Measurements from ENCODE around the gene PLG.
"Not testable (repeated sequence)": the region's sequence is repeated elsewhere in the genome, so short reads cannot be mapped to it uniquely, and the experiment has no call there.

The PLG gene

GRCh38 chr6:160701918-160702680 is at the start of gene PLG:
TSS of gene PLG (plus strand) at chr6:160702244. CDS start at chr6:160702305, 61 bp downstream.
- not testable (repeated sequence) for DNase-seq (ENCODE audit: low spot score)

DNA sequence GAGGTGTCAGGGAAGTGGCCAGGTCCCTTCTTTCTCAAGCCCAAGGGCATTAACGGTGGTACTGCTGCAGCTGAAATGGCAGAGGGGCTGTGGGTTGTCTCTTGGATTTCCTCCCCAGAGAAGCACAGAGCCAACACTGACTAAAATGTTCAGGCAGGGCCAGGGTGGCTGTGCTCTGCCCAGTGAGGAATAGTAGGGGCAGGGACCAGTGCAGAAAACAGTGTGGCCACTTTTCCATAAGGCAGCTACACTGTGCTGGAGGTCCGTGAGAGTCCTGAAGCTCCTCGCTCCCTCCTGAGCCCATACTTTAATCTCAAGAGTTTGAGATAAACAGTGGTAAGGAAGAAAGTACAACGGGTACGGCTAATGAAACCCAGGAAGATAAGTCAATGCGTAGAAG is 42.5 kb upstream of the PLG start:
- no peak for DNase-seq (ENCODE audit: low spot score)

DNA sequence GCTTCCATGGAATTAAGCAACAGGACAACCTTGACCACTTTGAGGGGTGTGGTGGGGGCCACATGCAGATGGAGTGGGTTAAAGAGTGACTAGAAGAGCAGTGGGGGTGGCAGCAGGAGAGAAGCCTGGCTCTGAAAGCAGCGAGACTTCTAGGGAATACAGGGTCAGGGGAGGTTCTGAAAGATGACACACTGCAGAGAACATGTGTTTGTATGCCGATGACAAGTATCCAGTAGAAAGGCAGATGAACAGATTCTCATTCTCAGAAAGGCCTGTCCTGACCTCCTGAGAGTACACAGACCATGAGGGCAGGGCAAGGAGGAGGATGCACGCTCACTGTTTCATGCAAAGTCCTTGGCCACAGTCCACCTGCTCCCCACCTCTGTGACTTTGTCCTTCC is 40.8 kb upstream of the PLG start:
- no peak for DNase-seq (ENCODE audit: low spot score)

DNA sequence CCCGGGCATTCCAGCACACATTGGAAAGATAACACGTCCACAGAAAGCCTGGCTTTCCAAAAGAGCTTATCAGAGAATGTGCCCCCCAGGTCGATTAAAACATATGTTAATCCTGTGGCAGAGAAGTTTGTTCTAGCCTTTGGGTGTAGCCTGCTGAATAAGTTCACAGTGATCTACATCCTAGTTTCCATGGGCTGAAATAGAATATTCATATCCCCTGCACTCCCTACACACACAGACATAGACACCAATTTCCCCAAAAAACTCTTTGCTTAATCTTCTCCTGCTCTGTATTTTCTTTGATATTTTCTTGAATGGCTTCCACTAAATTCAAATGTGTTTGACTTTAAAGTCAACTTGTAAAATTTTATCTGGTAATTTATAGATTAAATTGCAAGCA is 39.6 kb upstream of the PLG start:
- DNase-seq (ENCODE audit: low spot score): no peak

DNA sequence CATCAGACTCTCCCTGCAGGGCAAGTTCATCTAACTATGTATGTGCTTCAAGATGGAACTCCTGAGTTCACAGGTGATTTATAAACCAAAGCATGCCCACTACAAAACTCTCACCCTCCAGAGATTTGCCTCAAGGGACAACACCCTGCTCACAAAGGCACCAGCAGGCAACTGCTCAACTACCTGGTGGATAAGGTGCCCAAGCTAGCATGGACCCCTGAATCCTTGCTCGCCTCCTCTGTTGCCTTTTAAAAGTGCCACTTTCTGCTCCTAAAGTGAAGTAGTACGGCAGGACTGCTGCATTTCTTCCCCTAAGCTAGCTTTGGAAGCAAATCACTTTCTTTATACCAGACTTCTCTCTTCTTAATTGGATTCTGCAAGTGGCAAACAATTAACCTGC is 39.2 kb upstream of the PLG start:
- DNase-seq (ENCODE audit: low spot score): no peak

GRCh38 chr6:160664198-160664597 is 37.8 kb upstream of the PLG start, which contains the start of gene LPA:
TSS of gene LPA (minus strand) at chr6:160664275. CDS start at chr6:160664214, 61 bp downstream.
- not testable (repeated sequence) for DNase-seq (ENCODE audit: low spot score)

GRCh38 chr6:160667639-160668481 is 34.2 kb upstream of the PLG start:
- DNase-seq (ENCODE audit: low spot score): peak; percentile 43

DNA sequence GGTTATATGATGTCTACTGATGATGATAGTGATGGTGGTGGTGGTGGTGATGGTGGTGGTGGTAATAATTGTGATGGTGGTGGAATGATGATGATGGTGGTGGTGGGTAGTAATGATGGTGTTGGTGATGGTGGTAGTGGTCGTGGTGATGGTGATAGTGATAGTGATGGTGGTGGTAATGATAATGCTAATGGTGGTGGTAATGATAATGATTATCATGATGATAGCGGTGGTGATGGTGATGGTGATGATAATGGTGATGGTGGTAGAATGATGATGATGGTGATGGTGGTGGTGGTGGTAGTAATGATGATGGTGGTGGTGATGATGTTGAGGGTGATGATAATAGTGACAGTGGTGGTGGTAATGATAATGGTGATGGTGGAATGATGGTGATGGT is 33.5 kb upstream of the PLG start:
- no peak for DNase-seq (ENCODE audit: low spot score)

DNA sequence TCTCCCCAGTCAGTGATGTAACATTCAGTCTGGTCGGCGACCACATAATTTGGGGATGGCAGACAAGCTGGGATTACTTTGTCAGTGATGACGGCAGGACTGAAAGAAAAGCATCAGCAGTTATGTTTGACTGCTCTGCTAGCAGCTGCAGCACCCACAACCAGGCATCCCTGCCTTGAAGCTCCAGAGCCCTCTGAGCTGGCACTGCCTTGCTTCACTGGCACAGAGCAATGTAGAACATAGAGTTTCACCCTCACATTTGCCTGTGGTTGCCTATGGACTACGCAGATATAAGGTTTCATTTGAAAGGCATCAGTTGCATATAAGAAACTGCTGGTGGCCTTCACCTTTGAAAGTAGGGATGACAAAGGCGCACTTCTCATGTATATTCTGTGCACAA is 25.6 kb upstream of the PLG start:
- DNase-seq (ENCODE audit: low spot score): not testable (repeated sequence)

- no peak for DNase-seq (ENCODE audit: low spot score)
Measured at GRCh38 chr6:160678230-160678629, 23.8 kb upstream of the PLG start.

- DNase-seq (ENCODE audit: low spot score): no peak
Measured at GRCh38 chr6:160678744-160679401, 23.2 kb upstream of the PLG start.

DNA sequence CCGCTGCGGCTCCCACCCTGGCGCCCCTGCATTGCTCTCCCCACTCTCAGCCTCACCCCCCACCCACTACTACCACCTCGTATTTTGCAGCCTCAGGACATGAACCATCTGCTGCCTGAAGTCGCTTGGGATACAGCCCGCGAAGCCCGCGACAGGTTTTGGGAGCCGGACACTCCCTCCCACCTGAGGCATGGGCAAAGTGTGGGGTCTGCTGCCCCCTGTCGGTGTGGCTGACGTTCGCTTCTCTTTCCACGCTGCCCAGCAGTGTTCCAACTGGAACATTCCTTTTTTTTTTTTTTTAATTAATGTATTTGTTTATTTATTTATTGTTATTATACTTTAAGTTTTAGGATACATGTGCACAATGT is 22.7 kb upstream of the PLG start:
- DNase-seq (ENCODE audit: low spot score): no peak

- not testable (repeated sequence) for DNase-seq (ENCODE audit: low spot score)
Measured at GRCh38 chr6:160685101-160685761, 16.8 kb upstream of the PLG start.

GRCh38 chr6:160685762-160686450 is 16.1 kb upstream of the PLG start:
- no peak for DNase-seq (ENCODE audit: low spot score)

- DNase-seq (ENCODE audit: low spot score): no peak
Measured at GRCh38 chr6:160690458-160690857, 11.6 kb upstream of the PLG start.

DNA sequence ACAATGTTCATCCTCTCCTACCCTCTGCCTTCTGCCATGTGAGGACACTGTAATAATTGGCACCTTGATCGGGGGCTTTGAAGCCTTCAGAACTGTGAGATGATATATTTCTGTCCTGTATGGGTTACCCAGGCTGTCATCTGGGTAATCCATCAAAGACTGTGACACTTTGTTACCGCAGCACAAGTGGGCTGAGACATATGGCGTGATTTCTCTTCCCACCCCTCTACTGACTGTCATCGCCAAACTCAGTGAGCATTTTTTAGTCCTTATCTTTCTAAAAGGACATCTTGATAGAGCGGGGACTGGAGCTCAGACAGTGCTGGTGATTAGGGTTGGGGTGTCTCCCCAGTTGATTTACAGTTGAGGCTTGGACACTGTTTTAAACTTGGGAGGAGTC is 10.4 kb upstream of the PLG start:
- no peak for DNase-seq (ENCODE audit: low spot score)

GRCh38 chr6:160692369-160692959 is 9.6 kb upstream of the PLG start:
- no peak for DNase-seq (ENCODE audit: low spot score)

GRCh38 chr6:160695025-160695424 is 7.0 kb upstream of the PLG start:
- DNase-seq (ENCODE audit: low spot score): not testable (repeated sequence)

- DNase-seq (ENCODE audit: low spot score): not testable (repeated sequence)
Measured at GRCh38 chr6:160695622-160696021, 6.4 kb upstream of the PLG start.

GRCh38 chr6:160696884-160697283 is 5.2 kb upstream of the PLG start:
- DNase-seq (ENCODE audit: low spot score): not testable (repeated sequence)

GRCh38 chr6:160697826-160698225 is 4.2 kb upstream of the PLG start:
- no peak for DNase-seq (ENCODE audit: low spot score)
